Measurements from ENCODE around the gene SLC24A4. TPM values are rescaled to one million over a fixed set of nuclear protein-coding genes. Genes with fewer than 3 reads are reported as not detected.
A peak's percentile ranks its signal among the peaks of the same experiment; 100 is the strongest.

Gene SLC24A4
- polyA plus RNA-seq, 4 donors, result 0.16 to 0.31 TPM; not detected in 2

GRCh38 chr14:92502541-92503286 lies 179.7 kb downstream of the SLC24A4 start:
- FAIRE-seq (no peak), DNase-seq (no peak)
- Histone ChIP-seq H3K27me3 (ENCODE audit: control insufficient read depth in 3 of 3, insufficient read depth in 3 of 3, low read length in 3 of 3) (no peaks in the 10 kb centered on the region), H3K4me3 (ENCODE audit: low read depth in 1 of 3, low read length in 3 of 3) (no peak overlapping the region), H3K4me1 (ENCODE audit: control insufficient read depth in 3 of 3, insufficient read depth in 2 of 3, low read depth in 1 of 3, low read length in 2 of 3) (no peaks in the 10 kb centered on the region), H3K27ac (ENCODE audit: low read depth in 1 of 3, low read length in 2 of 3) (no peak overlapping the region), H3K36me3 (ENCODE audit: control insufficient read depth in 3 of 3, insufficient read depth in 2 of 3, low read depth in 1 of 3, low read length in 3 of 3) (no peaks in the 10 kb centered on the region), H3K9me3 (ENCODE audit: control insufficient read depth in 2 of 2, insufficient read depth in 1 of 2, low read depth in 1 of 2, low read length in 1 of 2) (no peaks in the 10 kb centered on the region)
- WGBS, 3 donors, result 82 to 89% (median 85%) methylated on average over 9 of the region's 9 CpGs

GRCh38 chr14:92503756-92504491 lies 181.0 kb downstream of the SLC24A4 start:
- H3K9me3 ChIP-seq (ENCODE audit: control insufficient read depth in 2 of 2, insufficient read depth in 1 of 2, low read depth in 1 of 2, low read length in 1 of 2), result no peaks in the 10 kb centered on the region
- H3K27ac ChIP-seq (ENCODE audit: low read depth in 1 of 3, low read length in 2 of 3), result no peak overlapping the region
- H3K36me3 ChIP-seq (ENCODE audit: control insufficient read depth in 3 of 3, insufficient read depth in 2 of 3, low read depth in 1 of 3, low read length in 3 of 3), result no peaks in the 10 kb centered on the region
- DNase-seq (no peak), FAIRE-seq (no peak)
- H3K4me3 ChIP-seq (ENCODE audit: low read depth in 1 of 3, low read length in 3 of 3), result no peak overlapping the region
- H3K27me3 ChIP-seq (ENCODE audit: control insufficient read depth in 3 of 3, insufficient read depth in 3 of 3, low read length in 3 of 3), result no peaks in the 10 kb centered on the region
- H3K4me1 ChIP-seq (ENCODE audit: control insufficient read depth in 3 of 3, insufficient read depth in 2 of 3, low read depth in 1 of 3, low read length in 2 of 3), result no peaks in the 10 kb centered on the region
- WGBS, 3 donors, result 59 to 68% (median 65%) methylated on average over 4 of the region's 4 CpGs

GRCh38 chr14:92505826-92506225 lies 182.9 kb downstream of the SLC24A4 start:
- H3K4me1 ChIP-seq (ENCODE audit: control insufficient read depth in 3 of 3, insufficient read depth in 2 of 3, low read depth in 1 of 3, low read length in 2 of 3), result no peaks in the 10 kb centered on the region
- H3K36me3 ChIP-seq (ENCODE audit: control insufficient read depth in 3 of 3, insufficient read depth in 2 of 3, low read depth in 1 of 3, low read length in 3 of 3), result no peaks in the 10 kb centered on the region
- H3K27ac ChIP-seq (ENCODE audit: low read depth in 1 of 3, low read length in 2 of 3), result no peak overlapping the region
- 91 to 93% (median 92%) methylated on average over 5 of the region's 5 CpGs for WGBS, 3 donors
- no peaks in the 10 kb centered on the region for H3K9me3 ChIP-seq (ENCODE audit: control insufficient read depth in 2 of 2, insufficient read depth in 1 of 2, low read depth in 1 of 2, low read length in 1 of 2)
- DNase-seq (no peak), FAIRE-seq (no peak)
- H3K27me3 ChIP-seq (ENCODE audit: control insufficient read depth in 3 of 3, insufficient read depth in 3 of 3, low read length in 3 of 3), result no peaks in the 10 kb centered on the region
- H3K4me3 ChIP-seq (ENCODE audit: low read depth in 1 of 3, low read length in 3 of 3), result no peak overlapping the region

DNA sequence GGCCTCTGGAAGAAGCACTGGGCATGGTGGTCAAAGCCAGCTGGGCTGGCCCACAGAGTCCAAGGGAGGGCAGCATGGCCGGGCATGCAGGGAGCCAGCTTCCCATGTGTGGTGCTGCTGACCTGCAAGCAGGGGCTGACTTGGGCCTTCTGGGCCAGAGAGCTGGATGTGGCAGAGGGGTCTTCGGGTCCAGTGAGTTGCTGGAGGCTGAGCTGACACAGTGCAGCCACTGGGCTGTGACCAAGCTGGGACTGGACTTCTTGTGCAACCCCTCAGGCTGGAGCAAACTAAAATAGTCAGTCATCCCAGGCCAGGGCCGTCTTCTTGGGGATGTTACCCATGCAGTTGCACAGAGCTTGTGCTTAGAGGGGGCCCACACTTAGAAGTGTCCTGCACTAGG lies 183.3 kb downstream of the SLC24A4 start:
- FAIRE-seq (no peak), DNase-seq (no peak)
- H3K4me1 ChIP-seq (ENCODE audit: control insufficient read depth in 3 of 3, insufficient read depth in 2 of 3, low read depth in 1 of 3, low read length in 2 of 3), result peaks cover 0 to 4% (median 0%) of the 10 kb centered on the region in 3 donors
- H3K9me3 ChIP-seq (ENCODE audit: control insufficient read depth in 2 of 2, insufficient read depth in 1 of 2, low read depth in 1 of 2, low read length in 1 of 2), result no peaks in the 10 kb centered on the region
- WGBS, 3 donors, result 87 to 92% (median 87%) methylated on average over 3 of the region's 3 CpGs
- no peaks in the 10 kb centered on the region for H3K36me3 ChIP-seq (ENCODE audit: control insufficient read depth in 3 of 3, insufficient read depth in 2 of 3, low read depth in 1 of 3, low read length in 3 of 3)
- no peaks in the 10 kb centered on the region for H3K27me3 ChIP-seq (ENCODE audit: control insufficient read depth in 3 of 3, insufficient read depth in 3 of 3, low read length in 3 of 3)
- no peak overlapping the region for H3K4me3 ChIP-seq (ENCODE audit: low read depth in 1 of 3, low read length in 3 of 3)
- no peak overlapping the region for H3K27ac ChIP-seq (ENCODE audit: low read depth in 1 of 3, low read length in 2 of 3)

DNA sequence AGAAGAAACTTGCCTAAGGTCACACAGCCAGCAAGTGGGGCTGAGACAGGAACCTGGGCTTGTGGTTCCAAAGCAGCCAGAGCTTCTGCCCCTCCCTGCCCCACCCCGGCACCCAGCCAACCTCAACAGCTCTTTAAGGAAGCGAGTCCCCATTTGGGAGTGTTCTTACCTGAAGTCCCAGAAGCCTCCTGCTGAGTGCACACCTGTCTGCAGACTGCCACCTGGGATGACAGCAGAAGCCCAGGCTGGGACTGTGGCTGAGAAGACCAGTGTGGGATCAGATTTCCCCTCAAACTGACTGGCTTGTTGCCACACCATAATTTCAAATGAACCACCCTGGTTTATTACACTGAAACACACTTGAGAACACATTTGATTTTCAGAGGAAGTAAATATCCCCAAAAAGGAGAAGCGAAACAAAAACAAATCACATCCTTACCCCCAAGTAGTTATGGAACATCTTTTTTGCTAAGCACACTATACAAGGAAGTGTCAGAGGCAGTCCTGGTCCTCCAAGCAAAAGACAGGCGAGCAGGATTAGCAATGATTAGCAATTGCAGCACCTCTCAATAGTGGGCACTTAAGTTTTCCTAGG lies 184.3 kb downstream of the SLC24A4 start:
- 19 to 51% (median 30%) methylated on average over 4 of the region's 4 CpGs for WGBS, 3 donors
- Histone ChIP-seq H3K4me3 (ENCODE audit: low read depth in 1 of 3, low read length in 3 of 3) (no peak overlapping the region), H3K4me1 (ENCODE audit: control insufficient read depth in 3 of 3, insufficient read depth in 2 of 3, low read depth in 1 of 3, low read length in 2 of 3) (peaks cover 0 to 8% (median 0%) of the 10 kb centered on the region in 3 donors), H3K9me3 (ENCODE audit: control insufficient read depth in 2 of 2, insufficient read depth in 1 of 2, low read depth in 1 of 2, low read length in 1 of 2) (no peaks in the 10 kb centered on the region), H3K27me3 (ENCODE audit: control insufficient read depth in 3 of 3, insufficient read depth in 3 of 3, low read length in 3 of 3) (no peaks in the 10 kb centered on the region), H3K36me3 (ENCODE audit: control insufficient read depth in 3 of 3, insufficient read depth in 2 of 3, low read depth in 1 of 3, low read length in 3 of 3) (no peaks in the 10 kb centered on the region), H3K27ac (ENCODE audit: low read depth in 1 of 3, low read length in 2 of 3) (peak overlapping the region in 1 of 3 donors; percentile 18)
- no peak for FAIRE-seq
- DNase-seq, result peak; percentile 20 to 69

GRCh38 chr14:92510972-92511371 lies 188.0 kb downstream of the SLC24A4 start:
- Histone ChIP-seq H3K36me3 (ENCODE audit: control insufficient read depth in 3 of 3, insufficient read depth in 2 of 3, low read depth in 1 of 3, low read length in 3 of 3) (no peaks in the 10 kb centered on the region), H3K4me3 (ENCODE audit: low read depth in 1 of 3, low read length in 3 of 3) (no peak overlapping the region), H3K27me3 (ENCODE audit: control insufficient read depth in 3 of 3, insufficient read depth in 3 of 3, low read length in 3 of 3) (no peaks in the 10 kb centered on the region), H3K27ac (ENCODE audit: low read depth in 1 of 3, low read length in 2 of 3) (peak overlapping the region in 1 of 3 donors; percentile 64), H3K4me1 (ENCODE audit: control insufficient read depth in 3 of 3, insufficient read depth in 2 of 3, low read depth in 1 of 3, low read length in 2 of 3) (peaks cover 0 to 8% (median 6%) of the 10 kb centered on the region in 3 donors), H3K9me3 (ENCODE audit: control insufficient read depth in 2 of 2, insufficient read depth in 1 of 2, low read depth in 1 of 2, low read length in 1 of 2) (no peaks in the 10 kb centered on the region)
- FAIRE-seq (no peak), DNase-seq (no peak)
- WGBS, 3 donors, result 87 to 96% (median 89%) methylated on average over 2 of the region's 2 CpGs

DNA sequence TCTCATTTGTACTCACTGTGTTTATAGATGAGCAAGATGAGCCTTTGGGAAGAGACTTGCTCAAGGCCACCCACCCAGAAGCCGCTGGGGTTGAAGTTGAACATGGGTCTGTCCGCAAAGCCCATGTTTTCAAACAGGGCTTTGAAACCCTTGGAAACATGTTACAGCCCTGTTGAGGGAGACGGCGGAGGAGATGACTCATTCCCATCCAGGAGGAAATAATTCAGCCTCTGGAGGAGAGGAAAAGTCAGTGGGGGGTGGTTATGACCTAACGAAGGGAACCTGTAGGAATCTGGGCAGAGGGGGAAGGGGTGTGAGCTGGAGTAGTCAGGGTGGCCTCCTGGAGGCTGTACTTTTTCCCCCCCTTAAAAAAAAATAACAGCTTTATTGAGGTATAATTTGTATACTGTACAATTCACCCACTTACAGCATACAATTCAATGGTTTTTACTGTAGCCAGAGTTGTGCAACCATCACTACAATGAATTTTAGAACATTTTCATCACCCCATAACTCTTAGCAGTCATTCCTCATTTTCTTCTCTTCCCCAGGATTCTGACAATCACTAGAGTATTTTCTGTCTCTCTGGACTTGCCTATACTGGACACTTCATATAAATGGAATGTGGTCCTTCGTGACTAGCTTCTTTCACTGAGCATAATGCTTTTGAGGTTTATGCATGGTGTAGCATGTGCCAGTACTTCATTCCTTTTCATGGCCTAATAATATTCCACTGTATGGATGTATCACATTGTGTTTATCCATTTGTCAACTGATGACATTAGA lies 188.7 kb downstream of the SLC24A4 start:
- no peak overlapping the region for H3K4me3 ChIP-seq (ENCODE audit: low read depth in 1 of 3, low read length in 3 of 3)
- H3K36me3 ChIP-seq (ENCODE audit: control insufficient read depth in 3 of 3, insufficient read depth in 2 of 3, low read depth in 1 of 3, low read length in 3 of 3), result no peaks in the 10 kb centered on the region
- H3K27me3 ChIP-seq (ENCODE audit: control insufficient read depth in 3 of 3, insufficient read depth in 3 of 3, low read length in 3 of 3), result no peaks in the 10 kb centered on the region
- DNase-seq (peak; percentile 44 to 63), FAIRE-seq (no peak)
- H3K27ac ChIP-seq (ENCODE audit: low read depth in 1 of 3, low read length in 2 of 3), result peak overlapping the region in 1 of 3 donors; percentile 64
- H3K9me3 ChIP-seq (ENCODE audit: control insufficient read depth in 2 of 2, insufficient read depth in 1 of 2, low read depth in 1 of 2, low read length in 1 of 2), result no peaks in the 10 kb centered on the region
- H3K4me1 ChIP-seq (ENCODE audit: control insufficient read depth in 3 of 3, insufficient read depth in 2 of 3, low read depth in 1 of 3, low read length in 2 of 3), result peaks cover 0 to 10% (median 6%) of the 10 kb centered on the region in 3 donors
- 28 to 51% (median 43%) methylated on average over 6 of the region's 6 CpGs for WGBS, 3 donors

- H3K4me1 ChIP-seq (ENCODE audit: control insufficient read depth in 3 of 3, insufficient read depth in 2 of 3, low read depth in 1 of 3, low read length in 2 of 3), result peaks cover 0 to 10% (median 6%) of the 10 kb centered on the region in 3 donors
- no peaks in the 10 kb centered on the region for H3K9me3 ChIP-seq (ENCODE audit: control insufficient read depth in 2 of 2, insufficient read depth in 1 of 2, low read depth in 1 of 2, low read length in 1 of 2)
- peak overlapping the region in 1 of 3 donors; percentile 88 for H3K27ac ChIP-seq (ENCODE audit: low read depth in 1 of 3, low read length in 2 of 3)
- H3K27me3 ChIP-seq (ENCODE audit: control insufficient read depth in 3 of 3, insufficient read depth in 3 of 3, low read length in 3 of 3), result no peaks in the 10 kb centered on the region
- 68 to 73% (median 71%) methylated on average over 9 of the region's 9 CpGs for WGBS, 3 donors
- H3K36me3 ChIP-seq (ENCODE audit: control insufficient read depth in 3 of 3, insufficient read depth in 2 of 3, low read depth in 1 of 3, low read length in 3 of 3), result no peaks in the 10 kb centered on the region
- FAIRE-seq (no peak), DNase-seq (no peak)
- peak overlapping the region in 2 of 3 donors; percentile 81 to 83 for H3K4me3 ChIP-seq (ENCODE audit: low read depth in 1 of 3, low read length in 3 of 3)
These were observed 189.8 kb downstream of the SLC24A4 start for GRCh38 chr14:92512807-92513203.
